Colonic mucosa (tissue), 4 donors: ENCODE data around the gene ENOX2. TPM values are rescaled to one million over a fixed set of nuclear protein-coding genes. Genes with fewer than 3 reads are reported as not detected.
"Not testable (repeated sequence)": the region's sequence is repeated elsewhere in the genome, so short reads cannot be mapped to it uniquely, and the experiment has no call there.

Source experiments
- DNase-seq: peaks from one replicate; pipeline ENCODE4 v3.0.0-alpha.2; 2020
- H3K27ac ChIP-seq: fragments of 200-600 bp; one replicate; pipeline ENCODE4 v1.8.0; 2021
- H3K27me3 ChIP-seq: fragments of 200-600 bp; one replicate; pipeline ENCODE4 v1.8.0; 2021
- H3K36me3 ChIP-seq: fragments of 200-600 bp; one replicate; pipeline ENCODE4 v1.8.0; 2021
- H3K4me1 ChIP-seq: fragments of 200-600 bp; one replicate; pipeline ENCODE4 v1.8.0; 2021; ENCODE audit warnings: mild to moderate bottlenecking
- H3K4me3 ChIP-seq: fragments of 200-600 bp; one replicate; pipeline ENCODE4 v1.8.0; 2021
- H3K9ac ChIP-seq, 2 donors: one replicate each; pipeline ENCODE4 v1.7.0; 2013; ENCODE audit warnings: control low read depth in 2 of 2, low read depth in 2 of 2, low read length in 2 of 2
- H3K9me3 ChIP-seq: fragments of 200-600 bp; one replicate; pipeline ENCODE4 v1.8.0; 2021
- intact Hi-C: fragments of 100-400 bp; cut with DNase I; formaldehyde crosslinking; loops from one replicate; pipeline ENCODE4 v1.14.1; 2022
- total RNA-seq, 2 donors: library from RNA; stranded (reverse); fragmentation: NEBNext Ultra II Directional in 1 of 2; extraction: Animal tissue kit (Norgen Biotek cat#: 25700) in 1 of 2; gene quantifications; one replicate each; pipeline ENCODE4 v1.2.1, GENCODE V29; 2021
- TF ChIP-seq, protein P1 (sequence below): fragments of 200-600 bp; IDR thresholded peaks from one replicate; pipeline ENCODE4 v1.8.0; 2022; ENCODE audit warnings: antibody characterized with exemption, mild to moderate bottlenecking
- donor health status: healthy.
- donor health status: DM: no; HTN: no; CAD: no.
- donor health status: DM: no; HTN: no; CAD: no.

ENOX2 gene, protein sequence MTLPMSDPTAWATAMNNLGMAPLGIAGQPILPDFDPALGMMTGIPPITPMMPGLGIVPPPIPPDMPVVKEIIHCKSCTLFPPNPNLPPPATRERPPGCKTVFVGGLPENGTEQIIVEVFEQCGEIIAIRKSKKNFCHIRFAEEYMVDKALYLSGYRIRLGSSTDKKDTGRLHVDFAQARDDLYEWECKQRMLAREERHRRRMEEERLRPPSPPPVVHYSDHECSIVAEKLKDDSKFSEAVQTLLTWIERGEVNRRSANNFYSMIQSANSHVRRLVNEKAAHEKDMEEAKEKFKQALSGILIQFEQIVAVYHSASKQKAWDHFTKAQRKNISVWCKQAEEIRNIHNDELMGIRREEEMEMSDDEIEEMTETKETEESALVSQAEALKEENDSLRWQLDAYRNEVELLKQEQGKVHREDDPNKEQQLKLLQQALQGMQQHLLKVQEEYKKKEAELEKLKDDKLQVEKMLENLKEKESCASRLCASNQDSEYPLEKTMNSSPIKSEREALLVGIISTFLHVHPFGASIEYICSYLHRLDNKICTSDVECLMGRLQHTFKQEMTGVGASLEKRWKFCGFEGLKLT
- 10 to 100 TPM in 1 of 2 donors, 1 to 10 TPM in 1; 8.0 to 13.7 TPM for total RNA-seq

- Histone ChIP-seq H3K27ac (peak within 1 kb of the TSS; percentile 11), H3K27me3 (no peaks in the 10 kb centered on the region), H3K9me3 (no peaks in the 10 kb centered on the region), H3K36me3 (no peaks in the 10 kb centered on the region), H3K9ac (peak within 1 kb of the TSS in 1 of 2 donors; percentile 74), H3K4me3 (peak within 1 kb of the TSS; percentile 55), H3K4me1 (no peaks in the 10 kb centered on the region)
- intact Hi-C loops = no loop called here
- TF ChIP-seq, protein P1, sequence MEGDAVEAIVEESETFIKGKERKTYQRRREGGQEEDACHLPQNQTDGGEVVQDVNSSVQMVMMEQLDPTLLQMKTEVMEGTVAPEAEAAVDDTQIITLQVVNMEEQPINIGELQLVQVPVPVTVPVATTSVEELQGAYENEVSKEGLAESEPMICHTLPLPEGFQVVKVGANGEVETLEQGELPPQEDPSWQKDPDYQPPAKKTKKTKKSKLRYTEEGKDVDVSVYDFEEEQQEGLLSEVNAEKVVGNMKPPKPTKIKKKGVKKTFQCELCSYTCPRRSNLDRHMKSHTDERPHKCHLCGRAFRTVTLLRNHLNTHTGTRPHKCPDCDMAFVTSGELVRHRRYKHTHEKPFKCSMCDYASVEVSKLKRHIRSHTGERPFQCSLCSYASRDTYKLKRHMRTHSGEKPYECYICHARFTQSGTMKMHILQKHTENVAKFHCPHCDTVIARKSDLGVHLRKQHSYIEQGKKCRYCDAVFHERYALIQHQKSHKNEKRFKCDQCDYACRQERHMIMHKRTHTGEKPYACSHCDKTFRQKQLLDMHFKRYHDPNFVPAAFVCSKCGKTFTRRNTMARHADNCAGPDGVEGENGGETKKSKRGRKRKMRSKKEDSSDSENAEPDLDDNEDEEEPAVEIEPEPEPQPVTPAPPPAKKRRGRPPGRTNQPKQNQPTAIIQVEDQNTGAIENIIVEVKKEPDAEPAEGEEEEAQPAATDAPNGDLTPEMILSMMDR = no peak
- peak; percentile 90 for DNase-seq
Measured at GRCh38 chrX:130902783-130903613, at the start of gene ENOX2. ENOX2 (minus strand) TSS chrX:130903209; CDS start chrX:130703216, 199,993 bp downstream.

DNA sequence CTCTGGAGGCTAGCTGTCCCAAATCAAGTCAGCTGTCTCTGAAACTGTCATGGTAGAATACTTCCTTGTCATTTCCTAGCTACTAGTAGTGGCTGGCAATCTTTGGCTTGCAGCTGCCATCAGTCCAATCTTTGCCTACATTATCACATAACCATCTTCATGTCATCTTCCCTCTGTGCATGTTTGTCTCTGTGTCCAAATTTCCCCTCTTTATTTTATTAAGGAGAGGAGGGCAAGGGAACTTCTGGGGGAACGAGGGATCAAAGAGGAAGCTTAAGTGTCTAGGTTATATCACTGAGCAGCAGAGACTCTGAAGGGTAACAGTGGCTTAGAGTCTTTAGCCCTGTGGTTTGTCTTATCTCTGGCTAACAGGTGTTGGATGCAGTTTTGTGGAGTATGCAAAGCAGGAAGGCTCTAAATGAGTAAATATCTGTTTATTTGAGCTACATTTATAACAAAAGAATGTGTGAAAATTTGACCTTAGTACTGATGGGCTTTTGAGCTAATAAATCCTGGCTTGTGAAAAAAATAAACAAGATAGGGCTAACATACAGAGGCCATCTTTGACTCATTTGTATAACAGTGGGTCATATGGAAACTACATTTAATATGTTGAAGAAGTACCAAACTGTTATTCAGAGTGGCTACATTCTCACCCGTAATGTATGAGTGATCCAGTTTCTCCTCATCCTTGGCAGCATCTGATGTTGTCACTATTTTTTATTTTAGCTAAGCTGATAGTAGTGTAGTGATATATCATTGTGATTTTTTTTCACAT lies 49.4 kb upstream of the ENOX2 start:
- Histone ChIP-seq H3K4me1 (no peaks in the 10 kb centered on the region), H3K9me3 (no peaks in the 10 kb centered on the region), H3K27me3 (no peaks in the 10 kb centered on the region), H3K36me3 (no peaks in the 10 kb centered on the region), H3K4me3 (no peak overlapping the region), H3K27ac (no peak overlapping the region), H3K9ac (no peak overlapping the region)
- intact Hi-C loops = no loop called here
- TF ChIP-seq, protein P1 = no peak
- DNase-seq = no peak

DNA sequence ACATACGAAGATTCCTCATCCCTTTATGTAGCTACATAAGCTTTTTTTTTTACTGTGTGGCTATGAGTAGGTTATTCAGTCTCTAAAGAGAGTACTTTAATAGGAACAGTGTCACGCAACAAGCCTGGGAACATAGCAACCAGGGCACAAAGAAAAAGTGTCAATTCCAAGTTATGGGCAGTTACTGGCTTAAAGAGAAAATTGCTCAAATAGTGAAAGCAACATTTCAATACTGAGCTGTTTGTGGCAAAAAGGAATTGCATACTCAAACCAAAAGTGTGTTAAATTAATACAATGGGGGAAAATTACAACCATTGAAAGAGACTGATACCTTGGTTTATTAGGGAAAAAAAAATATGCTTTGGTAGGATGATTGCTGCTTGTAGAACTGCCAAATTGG lies 41.2 kb upstream of the ENOX2 start:
- Histone ChIP-seq H3K36me3 (no peaks in the 10 kb centered on the region), H3K9me3 (no peaks in the 10 kb centered on the region), H3K27ac (no peak overlapping the region), H3K9ac (no peak overlapping the region), H3K4me1 (no peaks in the 10 kb centered on the region), H3K27me3 (no peaks in the 10 kb centered on the region), H3K4me3 (no peak overlapping the region)
- intact Hi-C loops = no loop called here
- TF ChIP-seq, protein P1 = no peak
- no peak for DNase-seq

GRCh38 chrX:130937101-130937500 lies 34.1 kb upstream of the ENOX2 start:
- TF ChIP-seq, protein P1 = no peak
- no peak for DNase-seq
- intact Hi-C loops = no loop called here
- Histone ChIP-seq H3K4me1 (no peaks in the 10 kb centered on the region), H3K9ac (no peak overlapping the region), H3K36me3 (no peaks in the 10 kb centered on the region), H3K4me3 (no peak overlapping the region), H3K9me3 (no peaks in the 10 kb centered on the region), H3K27ac (no peak overlapping the region), H3K27me3 (no peaks in the 10 kb centered on the region)

GRCh38 chrX:130933358-130933757 lies 30.3 kb upstream of the ENOX2 start:
- DNase-seq = no peak
- no peak overlapping the region for H3K9ac ChIP-seq
- H3K9me3 ChIP-seq = no peaks in the 10 kb centered on the region
- no peaks in the 10 kb centered on the region for H3K27me3 ChIP-seq
- no peak overlapping the region for H3K4me3 ChIP-seq
- intact Hi-C loops = no loop called here
- H3K27ac ChIP-seq = no peak overlapping the region
- no peaks in the 10 kb centered on the region for H3K4me1 ChIP-seq
- TF ChIP-seq, protein P1 = no peak
- no peaks in the 10 kb centered on the region for H3K36me3 ChIP-seq

GRCh38 chrX:130920405-130920804 lies 17.4 kb upstream of the ENOX2 start:
- H3K9ac ChIP-seq, H3K9me3 ChIP-seq, H3K36me3 ChIP-seq, H3K4me3 ChIP-seq, H3K27ac ChIP-seq, DNase-seq, intact Hi-C loops, H3K27me3 ChIP-seq, H3K4me1 ChIP-seq: not testable (repeated sequence)

DNA sequence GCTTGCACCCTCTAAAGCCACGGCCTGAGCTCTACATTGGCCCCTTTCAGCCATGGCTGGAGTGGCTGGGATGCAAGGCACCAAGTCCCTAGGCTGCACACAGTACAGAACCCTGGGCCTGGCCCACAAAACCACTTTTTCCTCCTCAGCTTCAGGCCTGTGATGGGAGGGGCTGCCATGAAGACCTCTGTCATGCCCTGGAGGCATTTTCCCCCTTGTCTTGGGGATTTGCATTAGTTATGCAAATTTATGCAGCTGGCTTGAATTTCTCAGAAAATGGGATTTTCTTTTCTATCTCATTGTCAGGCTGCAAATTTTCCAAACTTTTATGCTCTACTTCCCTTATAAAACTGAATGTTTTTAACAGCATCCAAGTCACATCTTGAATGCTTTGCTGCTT lies 16.7 kb upstream of the ENOX2 start:
- H3K9ac ChIP-seq, H3K4me3 ChIP-seq, H3K27ac ChIP-seq, DNase-seq, H3K36me3 ChIP-seq, H3K27me3 ChIP-seq, H3K4me1 ChIP-seq, H3K9me3 ChIP-seq: not testable (repeated sequence)
- intact Hi-C loops = loop anchor here (5.0 kb wide), 2 partner anchors 342 to 522 kb away; no protein-coding TSS in a partner anchor
